Medulla oblongata (tissue), 1 donor: ENCODE results near the gene C11orf21.

Experiments used
- DNase-seq: peaks from one replicate; pipeline ENCODE4 v3.0.0-alpha.2; 2015; ENCODE audit errors: extremely low spot score

Gene C11orf21

DNA sequence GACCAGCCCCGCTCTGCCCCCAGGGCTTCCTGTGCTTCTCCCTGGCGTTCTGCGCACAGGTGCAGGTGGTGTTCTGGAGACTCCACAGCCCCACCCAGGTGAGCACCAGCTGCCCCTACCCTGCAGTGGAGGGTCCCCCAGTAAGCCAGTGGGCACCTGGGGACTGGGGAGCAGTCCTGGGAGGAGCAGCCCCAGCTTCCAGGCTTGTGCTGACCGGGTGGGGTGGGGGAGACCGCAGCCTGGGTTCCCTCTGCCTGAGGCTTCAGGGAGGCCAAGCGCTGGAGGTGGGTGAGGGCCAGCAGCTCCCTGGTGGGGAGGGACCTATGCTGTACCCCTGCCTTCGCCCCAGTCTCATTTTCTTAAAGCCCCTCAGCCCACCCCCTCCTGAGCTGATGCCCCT is 7.0 kb upstream of the C11orf21 start:
- no peak for DNase-seq

- DNase-seq, result no peak
Measured at GRCh38 chr11:2307501-2308331, 6.0 kb upstream of the C11orf21 start.

DNA sequence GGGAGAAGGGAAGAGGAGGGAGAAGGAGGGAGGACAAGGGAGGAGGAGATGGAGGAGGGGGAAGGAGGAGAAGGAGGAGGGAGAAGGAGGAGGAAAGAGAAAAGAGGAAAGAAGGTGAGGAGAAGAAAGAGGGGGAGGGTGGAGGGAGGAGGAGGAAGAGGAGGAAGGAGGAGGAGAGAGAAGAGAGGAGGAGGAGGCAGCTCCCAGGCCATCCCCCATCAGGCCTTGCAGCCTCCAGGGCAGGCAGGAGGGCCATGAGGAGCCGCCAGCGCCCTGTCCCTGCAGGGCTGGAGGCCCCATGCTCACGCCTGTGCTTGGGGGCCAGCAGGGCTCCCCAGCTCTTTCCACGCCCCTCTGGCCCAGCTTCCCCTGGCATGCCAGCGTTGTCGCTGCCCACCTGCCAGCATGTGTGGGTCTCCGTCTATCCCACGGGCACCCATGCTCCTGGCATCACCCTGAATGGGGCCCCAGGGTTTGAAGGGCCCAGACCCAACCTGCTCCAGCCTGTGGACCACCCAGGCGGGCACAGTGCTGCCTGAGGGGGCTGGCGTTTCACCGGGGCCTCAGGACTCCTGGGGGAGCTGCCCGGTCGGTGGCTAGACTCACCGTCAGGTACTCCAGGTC is 5.3 kb upstream of the C11orf21 start:
- no peak for DNase-seq

DNA sequence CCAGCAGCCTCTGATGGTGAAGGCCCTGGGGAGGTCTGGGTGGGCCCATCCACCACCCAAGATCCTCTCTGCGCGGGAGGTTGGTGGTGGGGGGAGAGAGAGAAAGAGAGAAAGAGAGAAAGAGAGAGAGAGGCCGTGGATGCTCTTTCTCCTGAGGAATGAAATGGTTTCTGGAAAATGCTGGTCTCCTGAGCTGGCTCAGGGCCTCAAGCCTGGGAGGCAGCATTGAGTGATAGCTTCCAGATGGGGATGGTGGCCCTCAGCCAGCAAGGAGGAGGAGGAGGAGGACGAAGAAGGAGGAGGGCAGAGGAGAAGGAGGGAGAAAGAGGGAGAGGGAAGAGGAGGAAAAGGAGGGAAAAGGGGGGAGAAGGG is 4.7 kb upstream of the C11orf21 start:
- peak; percentile 32 for DNase-seq

- peak; percentile 37 for DNase-seq
Measured at GRCh38 chr11:2305788-2306451, 4.2 kb upstream of the C11orf21 start.

GRCh38 chr11:2305140-2305778 is 3.5 kb upstream of the C11orf21 start:
- DNase-seq, result peak; percentile 83

GRCh38 chr11:2304506-2305139 is 2.9 kb upstream of the C11orf21 start:
- no peak for DNase-seq

GRCh38 chr11:2303627-2304505 is 2.1 kb upstream of the C11orf21 start:
- no peak for DNase-seq

- DNase-seq, result peak; percentile 47
Measured at GRCh38 chr11:2302896-2303626, 1.3 kb upstream of the C11orf21 start.

- DNase-seq, result no peak
Measured at GRCh38 chr11:2302306-2302895, 683 bp upstream of the C11orf21 start.

DNA sequence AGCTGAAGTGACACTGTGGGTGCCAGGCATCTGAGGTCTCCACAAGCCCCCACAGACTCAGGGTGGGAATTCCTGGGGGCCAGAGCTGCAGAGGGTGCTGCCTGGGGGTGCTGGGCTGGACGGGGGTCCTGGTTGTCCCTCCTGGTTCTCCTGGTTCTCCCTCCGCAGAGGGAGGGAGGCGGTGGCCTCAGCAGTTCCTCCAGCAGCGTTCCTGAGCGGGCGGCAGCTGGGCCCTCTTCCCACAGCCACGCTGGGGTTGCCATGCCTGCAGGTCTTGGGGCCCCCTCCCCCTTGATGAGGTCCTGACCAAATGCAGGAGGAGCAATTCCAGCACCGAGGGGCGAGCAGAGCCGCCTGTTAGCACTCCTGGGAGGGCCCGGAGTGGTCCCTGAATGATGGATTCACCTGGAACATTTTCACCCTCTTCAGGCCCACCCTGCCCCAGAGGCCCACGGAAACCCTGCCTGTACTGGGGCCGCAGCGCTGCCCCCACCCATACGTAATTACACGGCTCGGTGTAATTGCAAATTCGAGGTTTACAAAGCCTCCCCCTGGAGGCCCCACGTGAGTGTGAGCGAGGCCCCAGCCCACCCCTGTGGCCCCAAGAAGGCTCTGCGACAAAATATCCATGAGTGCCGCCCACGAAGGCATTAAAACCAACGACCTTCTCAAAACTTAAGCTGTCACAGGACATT is 635 bp downstream of the C11orf21 start:
- DNase-seq, result no peak

GRCh38 chr11:2300290-2300935 is 1.3 kb downstream of the C11orf21 start:
- no peak for DNase-seq

DNA sequence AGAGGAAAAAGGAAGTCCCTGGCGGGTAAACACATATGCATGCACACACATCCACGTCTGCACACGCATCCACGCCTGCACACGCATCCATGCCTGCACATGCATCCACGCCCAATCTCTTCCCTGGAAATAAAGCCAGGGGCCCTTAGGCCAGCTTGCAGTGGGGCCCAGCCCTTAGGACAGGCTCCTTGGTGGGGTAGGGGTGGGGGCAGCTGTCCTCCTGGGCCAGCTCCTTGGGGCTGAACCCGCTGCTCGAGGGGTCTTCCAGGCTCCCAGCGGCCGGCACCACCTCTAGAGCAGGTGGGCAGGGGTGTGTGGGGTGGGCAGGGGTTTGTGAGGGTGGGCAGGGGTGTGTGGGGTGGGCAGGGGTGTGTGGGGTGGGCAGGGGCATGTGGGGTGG is 1.9 kb downstream of the C11orf21 start:
- no peak for DNase-seq

GRCh38 chr11:2298795-2299761 is 2.6 kb downstream of the C11orf21 start:
- no peak for DNase-seq

DNA sequence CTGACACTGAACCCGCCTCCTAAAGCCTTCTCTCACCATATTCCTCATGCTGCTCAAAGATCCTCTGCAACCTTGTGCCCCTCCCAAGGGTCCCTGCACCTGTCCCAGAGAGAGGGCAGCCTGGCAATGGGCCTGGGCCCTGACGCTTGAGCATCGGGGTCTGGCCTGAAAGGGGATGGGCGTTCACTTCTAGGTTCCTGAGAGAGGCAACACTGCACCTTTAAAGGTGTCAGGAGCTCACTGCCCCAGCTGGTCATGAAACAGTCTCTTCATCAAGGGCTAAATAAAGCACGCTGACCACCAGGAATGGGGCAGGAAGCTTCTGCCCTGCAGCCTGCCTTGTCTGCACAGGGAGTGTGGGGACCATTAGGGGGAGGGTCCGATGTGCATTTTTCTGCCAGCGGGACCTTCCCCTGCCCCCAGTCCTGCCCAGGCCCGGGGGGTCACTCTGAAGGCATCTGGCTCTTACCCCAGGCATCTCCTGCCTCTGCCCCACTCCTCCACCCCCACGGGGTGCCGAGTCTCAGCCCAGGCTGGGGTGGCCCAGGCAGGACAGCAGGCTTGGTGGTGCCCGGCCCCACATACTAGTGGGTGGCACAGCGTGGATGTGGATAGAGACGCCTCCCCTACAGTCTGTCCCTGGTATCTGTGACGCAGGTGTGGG is 3.5 kb downstream of the C11orf21 start:
- DNase-seq, result no peak

DNA sequence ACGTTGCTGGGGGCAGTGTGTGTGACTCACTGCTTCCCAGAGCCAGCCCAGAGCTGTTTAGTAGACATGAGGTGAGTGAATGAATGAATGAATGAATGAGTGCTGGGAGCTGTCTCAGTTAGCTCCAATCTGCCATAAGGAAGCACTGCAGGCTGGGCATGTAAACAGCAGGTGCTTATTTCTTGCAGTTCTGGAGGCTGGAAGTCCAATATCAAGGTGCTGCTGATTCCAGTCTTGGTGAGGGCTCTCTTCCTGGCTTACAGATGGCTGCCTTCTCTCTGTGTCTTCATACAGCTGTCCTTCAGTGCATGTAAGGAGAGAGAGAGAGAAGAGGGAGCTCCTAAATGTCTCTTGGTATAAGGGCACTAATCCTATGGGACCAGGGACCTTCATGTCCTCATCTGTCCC is 4.1 kb downstream of the C11orf21 start:
- no peak for DNase-seq
